Measurements from ENCODE around the gene POLDIP2. TPM values are rescaled to one million over a fixed set of nuclear protein-coding genes. Genes with fewer than 3 reads are reported as not detected.

The POLDIP2 gene
- total and polyA plus RNA-seq, 2 donors (not counting 1 experiment from before 2014, with no cell fraction given): 79.3 to 89.2 TPM

GRCh38 chr17:28395426-28395825 is 38.1 kb upstream of the POLDIP2 start:
- no peak overlapping the region for H3K27ac ChIP-seq (ENCODE audit: insufficient read depth, low read length)
- TF ChIP-seq, protein P1, sequence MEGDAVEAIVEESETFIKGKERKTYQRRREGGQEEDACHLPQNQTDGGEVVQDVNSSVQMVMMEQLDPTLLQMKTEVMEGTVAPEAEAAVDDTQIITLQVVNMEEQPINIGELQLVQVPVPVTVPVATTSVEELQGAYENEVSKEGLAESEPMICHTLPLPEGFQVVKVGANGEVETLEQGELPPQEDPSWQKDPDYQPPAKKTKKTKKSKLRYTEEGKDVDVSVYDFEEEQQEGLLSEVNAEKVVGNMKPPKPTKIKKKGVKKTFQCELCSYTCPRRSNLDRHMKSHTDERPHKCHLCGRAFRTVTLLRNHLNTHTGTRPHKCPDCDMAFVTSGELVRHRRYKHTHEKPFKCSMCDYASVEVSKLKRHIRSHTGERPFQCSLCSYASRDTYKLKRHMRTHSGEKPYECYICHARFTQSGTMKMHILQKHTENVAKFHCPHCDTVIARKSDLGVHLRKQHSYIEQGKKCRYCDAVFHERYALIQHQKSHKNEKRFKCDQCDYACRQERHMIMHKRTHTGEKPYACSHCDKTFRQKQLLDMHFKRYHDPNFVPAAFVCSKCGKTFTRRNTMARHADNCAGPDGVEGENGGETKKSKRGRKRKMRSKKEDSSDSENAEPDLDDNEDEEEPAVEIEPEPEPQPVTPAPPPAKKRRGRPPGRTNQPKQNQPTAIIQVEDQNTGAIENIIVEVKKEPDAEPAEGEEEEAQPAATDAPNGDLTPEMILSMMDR (conservative IDR thresholded peaks at IDR 0.05 in 1 of 2, IDR thresholded peaks at IDR 0.05 in 1 of 2; ENCODE audit: low read depth in 1 of 2, low read length in 2 of 2): no peak
- TF ChIP-seq EZH2 (IDR thresholded peaks at IDR 0.05; ENCODE audit: low read length, missing control alignments): no peak
- no peaks in the 10 kb centered on the region for H3K9me3 ChIP-seq (ENCODE audit: control insufficient read depth, insufficient read depth, low read depth, low read length)
- H2AFZ ChIP-seq (ENCODE audit: low read length): no peak overlapping the region
- no peaks in the 10 kb centered on the region for H3K79me2 ChIP-seq (ENCODE audit: control insufficient read depth, insufficient read depth, low read length)
- no peaks in the 10 kb centered on the region for H3K27me3 ChIP-seq (ENCODE audit: control insufficient read depth, insufficient read depth, low read length)
- no peak overlapping the region for H3K4me2 ChIP-seq (ENCODE audit: extremely low read depth, insufficient read depth, low read length)
- peaks cover 7% of the 10 kb centered on the region for H3K36me3 ChIP-seq (ENCODE audit: control insufficient read depth, insufficient read depth, low read length)
- H4K20me1 ChIP-seq (ENCODE audit: control insufficient read depth, extremely low read depth, insufficient read depth, low read length): no peaks in the 10 kb centered on the region
- DNase-seq (ENCODE audit: low read depth in 2 of 2): no peak
- H3K4me1 ChIP-seq (ENCODE audit: control insufficient read depth, extremely low read depth, insufficient read depth, low read length): peaks cover 3% of the 10 kb centered on the region
- no peak overlapping the region for H3K9ac ChIP-seq (ENCODE audit: insufficient read depth, low read length)
- H3K4me3 ChIP-seq (replicated peaks in 1 of 4; ENCODE audit: control extremely low read depth in 1 of 4, insufficient read depth in 1 of 4, low read depth in 3 of 4, low read length in 4 of 4): no peak overlapping the region

GRCh38 chr17:28394337-28395116 is 37.2 kb upstream of the POLDIP2 start:
- Histone ChIP-seq H3K4me1 (ENCODE audit: control insufficient read depth, extremely low read depth, insufficient read depth, low read length) (peaks cover 3% of the 10 kb centered on the region), H2AFZ (ENCODE audit: low read length) (no peak overlapping the region), H3K4me3 (replicated peaks in 1 of 4; ENCODE audit: control extremely low read depth in 1 of 4, insufficient read depth in 1 of 4, low read depth in 3 of 4, low read length in 4 of 4) (no peak overlapping the region), H3K36me3 (ENCODE audit: control insufficient read depth, insufficient read depth, low read length) (peaks cover 9% of the 10 kb centered on the region), H3K27me3 (ENCODE audit: control insufficient read depth, insufficient read depth, low read length) (no peaks in the 10 kb centered on the region), H3K79me2 (ENCODE audit: control insufficient read depth, insufficient read depth, low read length) (no peaks in the 10 kb centered on the region), H4K20me1 (ENCODE audit: control insufficient read depth, extremely low read depth, insufficient read depth, low read length) (no peaks in the 10 kb centered on the region), H3K4me2 (ENCODE audit: extremely low read depth, insufficient read depth, low read length) (no peak overlapping the region), H3K27ac (ENCODE audit: insufficient read depth, low read length) (no peak overlapping the region), H3K9ac (ENCODE audit: insufficient read depth, low read length) (no peak overlapping the region), H3K9me3 (ENCODE audit: control insufficient read depth, insufficient read depth, low read depth, low read length) (no peaks in the 10 kb centered on the region)
- DNase-seq (ENCODE audit: low read depth in 2 of 2): peak in 1 of 2 donors; percentile 71
- TF ChIP-seq, protein P1 (conservative IDR thresholded peaks at IDR 0.05 in 1 of 2, IDR thresholded peaks at IDR 0.05 in 1 of 2; ENCODE audit: low read depth in 1 of 2, low read length in 2 of 2): no peak
- no peak for TF ChIP-seq EZH2 (IDR thresholded peaks at IDR 0.05; ENCODE audit: low read length, missing control alignments)

DNA sequence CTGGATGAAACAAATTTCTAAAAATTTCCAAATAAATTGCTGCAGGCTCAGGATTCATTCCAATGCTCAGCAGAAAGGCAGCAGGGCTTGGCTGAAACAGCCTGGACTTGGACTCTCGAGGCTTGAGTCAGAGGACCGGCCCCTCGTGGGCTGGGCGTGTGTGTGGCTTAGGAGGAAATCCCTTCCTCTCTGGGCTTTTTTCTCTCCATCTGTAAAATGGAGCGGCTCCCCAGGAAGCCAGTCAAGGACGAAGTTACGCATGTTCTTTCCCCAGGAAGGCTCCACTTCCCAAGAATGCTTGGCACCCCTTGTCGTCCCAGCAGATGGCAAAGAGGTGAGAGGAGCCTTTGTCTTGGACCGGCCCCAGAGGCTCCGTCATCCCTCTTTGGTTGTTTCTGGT is 35.2 kb upstream of the POLDIP2 start:
- Histone ChIP-seq H4K20me1 (ENCODE audit: control insufficient read depth, extremely low read depth, insufficient read depth, low read length) (no peaks in the 10 kb centered on the region), H3K79me2 (ENCODE audit: control insufficient read depth, insufficient read depth, low read length) (no peaks in the 10 kb centered on the region), H2AFZ (ENCODE audit: low read length) (no peak overlapping the region), H3K36me3 (ENCODE audit: control insufficient read depth, insufficient read depth, low read length) (peaks cover 5% of the 10 kb centered on the region), H3K27ac (ENCODE audit: insufficient read depth, low read length) (no peak overlapping the region), H3K4me2 (ENCODE audit: extremely low read depth, insufficient read depth, low read length) (no peak overlapping the region), H3K4me1 (ENCODE audit: control insufficient read depth, extremely low read depth, insufficient read depth, low read length) (no peaks in the 10 kb centered on the region), H3K4me3 (replicated peaks in 1 of 4; ENCODE audit: control extremely low read depth in 1 of 4, insufficient read depth in 1 of 4, low read depth in 3 of 4, low read length in 4 of 4) (no peak overlapping the region), H3K9ac (ENCODE audit: insufficient read depth, low read length) (no peak overlapping the region), H3K27me3 (ENCODE audit: control insufficient read depth, insufficient read depth, low read length) (no peaks in the 10 kb centered on the region), H3K9me3 (ENCODE audit: control insufficient read depth, insufficient read depth, low read depth, low read length) (no peaks in the 10 kb centered on the region)
- TF ChIP-seq EZH2 (IDR thresholded peaks at IDR 0.05; ENCODE audit: low read length, missing control alignments): no peak
- TF ChIP-seq, protein P1 (conservative IDR thresholded peaks at IDR 0.05 in 1 of 2, IDR thresholded peaks at IDR 0.05 in 1 of 2; ENCODE audit: low read depth in 1 of 2, low read length in 2 of 2): no peak
- no peak for DNase-seq (ENCODE audit: low read depth in 2 of 2)

All from fibroblast of lung (primary cell).